ENCODE results near the gene OR10A4. TPM values are rescaled to one million over a fixed set of nuclear protein-coding genes. Genes with fewer than 3 reads are reported as not detected.

Gene OR10A4
- total and polyA plus RNA-seq, 3 donors from 2014 or later = not detected

DNA sequence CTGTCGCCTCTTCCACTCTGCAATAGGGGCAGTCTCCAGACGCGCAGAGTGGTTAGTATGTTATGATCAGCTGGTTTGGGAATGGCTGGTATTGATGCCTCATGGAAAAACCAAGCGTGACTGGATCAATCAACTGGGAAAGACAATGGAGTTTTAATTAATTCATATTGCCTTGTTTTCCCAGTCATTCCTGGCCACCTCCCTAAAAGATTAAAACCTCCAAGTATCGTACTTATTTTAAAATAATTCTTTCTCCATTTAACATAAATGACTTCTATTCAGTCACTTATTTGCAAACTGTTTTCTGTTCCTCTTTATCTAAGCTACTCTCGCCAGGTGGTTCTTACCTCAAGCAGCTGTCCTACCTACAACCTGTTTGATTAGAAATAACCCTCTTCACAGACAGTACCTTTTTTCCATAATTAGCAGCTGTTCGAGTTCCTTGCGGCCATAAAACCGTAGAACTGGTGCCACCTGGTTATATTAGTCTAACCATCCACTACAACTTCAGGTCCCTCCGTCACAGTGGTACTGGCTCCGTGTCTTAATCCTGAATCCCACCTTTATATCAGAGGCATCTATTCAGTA is 50.7 kb downstream of the OR10A4 start:
- Histone ChIP-seq H3K4me1 (no peaks in the 10 kb centered on the region), H3K27ac (peak overlapping the region in 1 of 2 donors; percentile 5), H3K4me3 (peak overlapping the region; percentile 57 to 63), H3K9me3 (no peaks in the 10 kb centered on the region), H3K27me3 (no peaks in the 10 kb centered on the region), H3K36me3 (ENCODE audit: low read depth, missing control alignments) (no peaks in the 10 kb centered on the region)
- intact Hi-C loops (cut with DNase I; ENCODE audit: low total_unique reads) = no loop called here
- 5 to 10% methylated on average over 11 of the region's 11 CpGs for WGBS, 2 donors
- DNase-seq = no peak
- no peak for TF ChIP-seq POLR2A (IDR thresholded peaks at IDR 0.05)
- TF ChIP-seq, protein P1, sequence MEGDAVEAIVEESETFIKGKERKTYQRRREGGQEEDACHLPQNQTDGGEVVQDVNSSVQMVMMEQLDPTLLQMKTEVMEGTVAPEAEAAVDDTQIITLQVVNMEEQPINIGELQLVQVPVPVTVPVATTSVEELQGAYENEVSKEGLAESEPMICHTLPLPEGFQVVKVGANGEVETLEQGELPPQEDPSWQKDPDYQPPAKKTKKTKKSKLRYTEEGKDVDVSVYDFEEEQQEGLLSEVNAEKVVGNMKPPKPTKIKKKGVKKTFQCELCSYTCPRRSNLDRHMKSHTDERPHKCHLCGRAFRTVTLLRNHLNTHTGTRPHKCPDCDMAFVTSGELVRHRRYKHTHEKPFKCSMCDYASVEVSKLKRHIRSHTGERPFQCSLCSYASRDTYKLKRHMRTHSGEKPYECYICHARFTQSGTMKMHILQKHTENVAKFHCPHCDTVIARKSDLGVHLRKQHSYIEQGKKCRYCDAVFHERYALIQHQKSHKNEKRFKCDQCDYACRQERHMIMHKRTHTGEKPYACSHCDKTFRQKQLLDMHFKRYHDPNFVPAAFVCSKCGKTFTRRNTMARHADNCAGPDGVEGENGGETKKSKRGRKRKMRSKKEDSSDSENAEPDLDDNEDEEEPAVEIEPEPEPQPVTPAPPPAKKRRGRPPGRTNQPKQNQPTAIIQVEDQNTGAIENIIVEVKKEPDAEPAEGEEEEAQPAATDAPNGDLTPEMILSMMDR (IDR thresholded peaks at IDR 0.05) = no peak

Other genes starting within 250 kb of the OR10A4 start
- 1 to 10 TPM; 7.1 to 8.8 TPM for gene DCHS1, start 220.8 kb upstream of the OR10A4 start, total RNA-seq
- 14.2 TPM for gene DCHS1, start 220.8 kb upstream of the OR10A4 start, polyA plus RNA-seq (ENCODE audit: insufficient read depth, low read depth, low replicate concordance)
- 10 to 100 TPM; 21.0 to 22.7 TPM for gene MRPL17, start 193.3 kb upstream of the OR10A4 start, total RNA-seq
- 49.5 TPM for gene MRPL17, start 193.3 kb upstream of the OR10A4 start, polyA plus RNA-seq (ENCODE audit: insufficient read depth, low read depth, low replicate concordance)
- 1 to 10 TPM; 1.8 to 2.8 TPM for gene OR2AG2, start 104.6 kb upstream of the OR10A4 start, total RNA-seq
- 0.30 TPM for gene OR2AG2, start 104.6 kb upstream of the OR10A4 start, polyA plus RNA-seq (ENCODE audit: insufficient read depth, low read depth, low replicate concordance)
- gene OR2AG1, start 93.6 kb upstream of the OR10A4 start, total RNA-seq = not detected
- gene OR2AG1, start 93.6 kb upstream of the OR10A4 start, polyA plus RNA-seq (ENCODE audit: insufficient read depth, low read depth, low replicate concordance) = not detected
- gene OR6A2, start 76.9 kb upstream of the OR10A4 start, total RNA-seq = 1 to 10 TPM; 2.2 to 2.6 TPM
- gene OR6A2, start 76.9 kb upstream of the OR10A4 start, polyA plus RNA-seq (ENCODE audit: insufficient read depth, low read depth, low replicate concordance) = not detected
- gene OR10A5, start 30.9 kb upstream of the OR10A4 start, total RNA-seq = not detected
- gene OR10A5, start 30.9 kb upstream of the OR10A4 start, polyA plus RNA-seq (ENCODE audit: insufficient read depth, low read depth, low replicate concordance) = not detected
- gene OR10A2, start 13.6 kb upstream of the OR10A4 start, total RNA-seq = not detected
- not detected for gene OR10A2, start 13.6 kb upstream of the OR10A4 start, polyA plus RNA-seq (ENCODE audit: insufficient read depth, low read depth, low replicate concordance)
- gene OR2D2, start 15.9 kb downstream of the OR10A4 start, total RNA-seq = 1 to 10 TPM; 2.8 to 3.2 TPM
- gene OR2D2, start 15.9 kb downstream of the OR10A4 start, polyA plus RNA-seq (ENCODE audit: insufficient read depth, low read depth, low replicate concordance) = not detected
- not detected for gene OR2D3, start 44.4 kb downstream of the OR10A4 start, total RNA-seq
- not detected for gene OR2D3, start 44.4 kb downstream of the OR10A4 start, polyA plus RNA-seq (ENCODE audit: insufficient read depth, low read depth, low replicate concordance)
- gene ZNF215, start 49.8 kb downstream of the OR10A4 start, total RNA-seq = 1 to 10 TPM; 4.2 to 4.5 TPM
- 2.7 TPM for gene ZNF215, start 49.8 kb downstream of the OR10A4 start, polyA plus RNA-seq (ENCODE audit: insufficient read depth, low read depth, low replicate concordance)
- 1 to 10 TPM; 7.3 to 9.9 TPM for gene ZNF214, start 143.7 kb downstream of the OR10A4 start, total RNA-seq
- gene ZNF214, start 143.7 kb downstream of the OR10A4 start, polyA plus RNA-seq (ENCODE audit: insufficient read depth, low read depth, low replicate concordance) = 8.2 TPM
- 1 to 10 TPM; 1.6 to 2.4 TPM for gene NLRP14, start 143.9 kb downstream of the OR10A4 start, total RNA-seq
- gene NLRP14, start 143.9 kb downstream of the OR10A4 start, polyA plus RNA-seq (ENCODE audit: insufficient read depth, low read depth, low replicate concordance) = 1.2 TPM
- 10 to 100 TPM; 58.2 to 79.4 TPM for gene RBMXL2, start 212.4 kb downstream of the OR10A4 start, total RNA-seq
- 103 TPM for gene RBMXL2, start 212.4 kb downstream of the OR10A4 start, polyA plus RNA-seq (ENCODE audit: insufficient read depth, low read depth, low replicate concordance)

Measured in testis (tissue), 3 donors.